Inflammatory macrophage treated with lipopolysaccharide for 1 hour (primary cell): ENCODE measurements around the gene PPCDC.

Source experiments
- DNase-seq, 2 donors: peaks; one replicate each; pipeline ENCODE4 v3.0.0-alpha.2; 2020 to 2022

The PPCDC gene, protein sequence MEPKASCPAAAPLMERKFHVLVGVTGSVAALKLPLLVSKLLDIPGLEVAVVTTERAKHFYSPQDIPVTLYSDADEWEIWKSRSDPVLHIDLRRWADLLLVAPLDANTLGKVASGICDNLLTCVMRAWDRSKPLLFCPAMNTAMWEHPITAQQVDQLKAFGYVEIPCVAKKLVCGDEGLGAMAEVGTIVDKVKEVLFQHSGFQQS

DNA sequence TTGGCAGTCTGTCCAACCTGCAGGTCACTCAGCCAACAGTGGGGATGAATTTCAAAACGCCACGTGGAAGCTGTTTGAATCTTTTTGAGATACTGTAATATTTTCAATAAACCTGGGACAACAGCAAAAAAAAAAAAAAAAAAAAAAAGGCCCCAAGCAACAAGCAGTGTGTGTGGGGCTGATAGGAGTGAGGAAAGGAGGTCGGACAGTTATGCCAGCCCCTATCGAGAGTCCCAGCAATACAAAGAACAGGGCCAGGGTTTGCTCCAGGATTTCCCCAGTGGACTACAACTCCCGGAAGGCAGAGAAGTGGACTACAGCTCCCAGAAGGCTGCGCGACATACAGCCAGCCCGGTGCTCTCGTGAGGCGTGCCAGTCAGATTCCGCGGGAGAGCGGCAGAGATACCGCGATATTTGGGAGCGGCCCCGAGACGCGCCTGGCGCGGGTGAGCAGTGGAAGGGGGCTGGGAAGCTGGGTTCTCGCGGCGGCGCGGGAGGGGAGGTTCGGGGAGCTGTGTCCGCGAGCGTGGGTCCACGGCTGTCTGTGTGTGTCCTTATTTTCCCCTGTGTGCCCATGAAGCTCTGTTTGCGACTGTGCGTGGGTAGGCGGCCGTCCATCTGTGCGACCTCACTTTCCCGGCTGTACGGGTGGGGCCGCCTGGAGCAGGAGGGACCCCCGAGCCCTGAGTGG lies at the start of gene PPCDC:
TSS of gene PPCDC (plus strand) at position 410 of the 691 bp plus-strand sequence. CDS start 4,729 bp downstream, outside the sequence.
- DNase-seq: peak; percentile 94 to 98

- DNase-seq: no peak
These were observed 47.2 kb upstream of the PPCDC start for GRCh38 chr15:74976159-74976558.

DNA sequence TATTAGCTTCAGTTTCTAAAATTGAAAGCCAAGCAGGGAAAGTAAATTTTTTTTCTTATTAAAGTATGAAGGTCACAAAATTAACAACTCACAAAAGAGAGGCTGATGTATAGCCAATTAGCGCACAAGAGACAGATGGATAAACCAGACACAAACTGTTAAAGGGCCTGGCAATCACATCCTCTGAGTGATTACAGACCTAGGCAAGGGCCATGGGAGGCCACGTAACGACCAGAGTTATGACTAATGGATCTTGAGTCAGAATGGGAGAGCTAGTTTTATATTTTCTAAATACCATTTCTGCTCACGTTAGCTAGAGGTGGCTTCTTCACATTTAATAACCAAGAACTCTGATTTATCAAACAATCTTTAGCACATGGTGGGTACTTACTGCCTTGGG lies 45.8 kb upstream of the PPCDC start:
- DNase-seq: no peak

- no peak for DNase-seq
These were observed 45.3 kb upstream of the PPCDC start for GRCh38 chr15:74978077-74978476.

DNA sequence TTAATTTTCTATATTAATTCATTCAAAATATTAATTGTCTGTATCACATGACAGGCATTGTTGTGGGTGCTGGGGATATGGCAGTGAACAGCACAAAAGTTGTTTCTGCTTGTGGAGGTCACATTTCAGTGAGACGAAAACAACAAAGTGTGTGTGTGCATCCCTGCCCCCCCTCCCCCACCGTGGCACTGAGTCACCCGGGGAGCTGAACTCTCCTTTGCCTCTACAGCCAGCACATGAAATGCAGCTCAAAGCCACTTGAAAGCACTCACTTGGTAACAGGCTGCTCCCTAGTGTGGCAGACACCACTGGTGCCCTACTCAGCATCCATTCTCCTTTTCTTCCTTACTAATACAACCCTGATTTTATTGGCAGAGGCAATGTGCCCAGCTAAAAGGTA lies 44.9 kb upstream of the PPCDC start:
- DNase-seq: no peak

DNA sequence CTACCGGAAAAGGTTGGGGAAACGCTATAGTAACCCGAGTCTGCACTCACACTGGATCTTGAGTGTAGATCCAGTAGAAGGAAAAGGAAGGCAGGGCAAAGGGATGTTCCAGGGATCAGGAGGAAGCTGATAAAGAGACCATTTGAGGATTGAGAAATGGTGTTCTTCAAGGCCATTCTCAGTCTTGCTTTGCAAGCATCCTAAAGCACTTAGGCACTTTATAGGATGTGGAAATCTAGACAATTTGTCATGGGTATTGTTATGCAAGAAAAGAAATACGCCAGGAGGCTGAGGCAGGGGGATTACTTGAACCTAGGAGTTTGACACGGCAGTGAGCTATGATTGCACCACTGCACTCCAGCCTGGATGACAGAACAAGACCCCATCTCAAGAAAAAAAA lies 41.2 kb upstream of the PPCDC start:
- DNase-seq: peak; percentile 41 to 77

DNA sequence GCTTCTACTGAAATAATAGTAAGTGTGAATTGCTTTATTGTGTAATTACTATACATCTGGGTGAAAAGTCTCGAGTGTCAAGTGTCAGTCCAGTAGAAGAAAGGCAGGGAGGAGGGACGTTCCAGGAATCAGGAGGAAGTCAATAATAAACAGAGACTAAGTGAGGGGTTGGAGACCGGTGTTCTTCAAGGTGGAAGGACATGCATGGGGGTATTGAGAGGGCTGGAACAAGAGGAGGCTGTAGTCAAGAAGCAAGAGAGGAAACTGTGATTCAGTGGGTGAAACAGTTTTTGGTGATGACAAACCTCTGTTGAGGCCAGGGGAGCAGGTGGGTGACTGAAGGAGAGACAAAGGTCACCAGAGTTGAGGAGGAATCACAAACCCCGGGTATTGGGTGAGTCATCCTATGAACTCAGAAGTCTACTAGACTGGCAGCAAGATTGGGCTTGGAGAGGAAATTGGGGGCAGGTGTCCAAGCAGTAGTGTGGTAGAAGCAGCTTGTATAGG lies 39.6 kb upstream of the PPCDC start:
- peak; percentile 49 to 76 for DNase-seq

DNA sequence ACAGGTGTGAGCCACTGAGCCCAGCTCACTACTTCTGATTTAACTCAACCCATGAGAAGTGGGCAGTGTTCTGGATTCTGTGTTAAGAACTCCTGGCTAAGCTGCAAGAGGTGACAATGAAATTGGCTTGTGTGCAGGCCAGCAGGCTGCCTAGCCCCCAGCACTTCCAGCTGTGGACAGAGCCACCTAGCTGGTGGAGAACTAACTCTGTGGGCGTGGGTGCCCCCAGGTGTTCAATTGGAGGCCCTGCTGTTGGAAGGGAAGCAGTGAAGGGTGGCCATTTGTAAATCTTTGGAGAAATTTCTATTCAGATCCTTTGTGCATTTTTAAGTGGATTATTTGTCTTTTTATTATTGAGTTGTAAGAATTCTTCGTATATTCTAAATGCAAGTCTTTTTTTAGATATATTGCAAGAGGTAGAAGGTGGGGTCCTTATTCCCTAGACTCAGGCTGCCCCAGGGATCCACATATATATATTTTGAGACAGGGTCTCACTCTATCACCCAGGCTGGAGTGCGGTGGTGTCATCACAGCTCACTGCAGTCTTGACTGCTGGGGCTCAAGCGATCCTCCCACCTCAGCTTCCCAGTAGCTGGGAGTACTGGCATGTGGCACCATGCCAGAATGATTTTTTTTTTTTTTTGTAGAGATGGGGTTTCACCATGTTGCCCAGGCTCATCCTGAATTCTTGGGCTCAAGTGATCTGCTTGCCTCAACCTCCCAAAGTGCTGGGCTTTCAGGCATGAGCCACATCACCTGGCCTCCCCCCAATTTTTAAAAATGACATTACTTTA lies 35.2 kb upstream of the PPCDC start:
- no peak for DNase-seq

DNA sequence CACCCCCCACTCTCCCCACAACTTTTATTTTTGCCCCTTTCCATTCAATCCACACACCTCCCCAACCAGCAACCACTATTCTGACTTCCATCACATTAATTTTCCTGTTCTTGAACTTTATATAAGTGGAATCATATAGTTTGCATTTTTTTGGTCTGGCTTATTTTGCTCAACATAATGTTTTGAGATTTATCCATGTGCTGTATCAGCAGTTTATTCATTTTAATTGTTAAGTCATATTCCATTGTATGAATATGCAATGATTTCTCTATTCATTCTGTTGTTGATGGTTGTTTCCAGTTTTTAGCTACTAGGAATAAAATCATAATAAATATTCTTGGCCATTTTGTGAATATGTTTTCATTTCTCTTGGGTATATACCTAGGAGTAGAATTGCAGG lies 33.9 kb upstream of the PPCDC start:
- DNase-seq: no peak

DNA sequence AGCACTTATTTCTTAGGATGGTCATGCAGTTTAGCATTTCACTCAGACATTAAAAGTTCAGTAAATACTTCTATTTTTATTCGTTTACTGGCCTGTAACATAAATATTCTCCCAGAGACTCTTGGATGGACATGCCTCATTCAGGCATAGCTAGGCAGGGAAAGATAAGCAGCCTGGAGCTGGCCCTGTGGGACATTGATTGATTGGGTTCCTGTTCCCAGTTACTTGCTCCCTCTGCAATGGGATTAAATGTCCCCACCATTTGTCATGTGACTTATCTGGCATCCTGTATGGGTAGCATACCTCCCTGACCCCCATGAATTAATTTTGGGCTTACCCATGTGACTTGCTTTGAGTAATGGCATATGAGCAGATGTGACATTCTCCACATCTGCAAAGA lies 30.8 kb upstream of the PPCDC start:
- no peak for DNase-seq

- no peak for DNase-seq
These were observed 29.2 kb upstream of the PPCDC start for GRCh38 chr15:74994236-74994635.

GRCh38 chr15:74994685-74995084 lies 28.7 kb upstream of the PPCDC start:
- DNase-seq: no peak

DNA sequence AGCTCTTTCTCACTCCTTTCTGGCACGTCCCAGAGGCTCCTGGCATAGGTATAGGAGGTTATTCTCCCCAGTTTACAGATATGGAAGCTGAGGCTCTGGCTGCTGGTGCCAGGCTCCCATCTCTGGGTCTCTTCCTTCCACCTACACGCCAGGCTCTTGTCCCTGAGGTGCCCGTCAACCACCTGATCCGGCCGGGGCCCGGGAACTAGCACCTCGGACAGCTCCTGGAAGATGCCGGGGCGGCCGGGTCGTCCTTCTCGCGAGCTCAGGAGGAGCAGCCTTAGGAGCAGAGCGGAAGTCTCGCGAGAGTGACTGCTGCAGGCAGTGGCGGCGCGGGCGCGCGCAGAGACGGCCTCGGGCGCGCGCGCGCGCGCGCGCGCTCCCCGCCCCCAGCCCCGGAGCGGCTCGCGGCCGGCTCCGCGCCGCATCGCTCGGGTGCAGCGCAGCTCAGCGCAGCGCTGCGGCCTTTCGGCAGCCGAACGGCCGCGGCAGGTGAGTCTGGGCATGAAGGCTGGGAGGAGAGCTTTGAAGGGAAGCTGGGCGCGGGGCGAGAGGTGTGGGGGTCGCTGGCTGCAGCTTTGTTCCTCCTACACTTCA lies 28.1 kb upstream of the PPCDC start, which contains the start of gene SCAMP5:
TSS of gene SCAMP5 (plus strand) at position 382 of the 597 bp plus-strand sequence. CDS start 16,277 bp downstream, outside the sequence.
- DNase-seq: peak; percentile 82 to 91

- DNase-seq: no peak
These were observed 27.3 kb upstream of the PPCDC start for GRCh38 chr15:74995779-74996765.

DNA sequence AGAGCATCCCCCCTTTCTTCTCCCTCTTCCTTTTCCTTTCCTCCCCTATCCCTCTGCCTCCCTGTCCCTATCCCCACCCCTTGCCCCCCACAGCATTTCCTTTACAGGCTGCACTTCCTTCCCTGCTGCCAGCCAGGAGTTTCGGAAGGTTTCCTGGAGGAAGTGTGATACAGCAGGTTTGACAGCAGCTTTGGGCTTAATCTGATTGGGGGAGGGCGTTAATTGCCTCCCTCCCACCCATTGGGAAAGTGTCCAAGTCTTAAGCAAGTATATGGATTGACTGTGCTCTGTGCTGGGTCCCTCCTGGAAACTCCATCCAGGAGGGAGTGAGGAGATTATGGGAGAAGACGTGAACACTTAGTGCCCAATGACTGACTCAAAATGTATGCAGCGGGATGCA lies 26.2 kb upstream of the PPCDC start:
- no peak for DNase-seq

GRCh38 chr15:74997543-74997942 lies 25.8 kb upstream of the PPCDC start:
- no peak for DNase-seq

GRCh38 chr15:75001310-75001709 lies 22.1 kb upstream of the PPCDC start:
- no peak for DNase-seq

DNA sequence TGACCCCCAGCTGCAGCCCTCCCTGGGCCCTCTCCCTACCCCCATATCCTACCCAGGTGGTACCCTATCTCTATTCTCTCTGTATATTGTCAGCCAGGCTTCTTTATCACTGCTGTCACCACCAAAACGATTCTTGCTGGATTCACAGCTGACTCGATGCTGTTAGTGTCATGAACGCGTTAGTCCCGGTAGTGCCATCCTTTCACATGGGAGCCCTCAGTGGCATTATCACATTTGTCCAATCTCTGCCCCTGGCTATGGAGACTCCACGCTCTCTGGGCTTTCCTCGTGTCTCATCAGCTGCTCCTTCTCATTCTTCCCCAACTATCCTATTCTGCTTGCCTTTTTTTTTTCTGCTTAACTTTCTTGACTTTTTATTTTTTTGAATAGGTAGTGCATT lies 21.0 kb upstream of the PPCDC start:
- DNase-seq: no peak

DNA sequence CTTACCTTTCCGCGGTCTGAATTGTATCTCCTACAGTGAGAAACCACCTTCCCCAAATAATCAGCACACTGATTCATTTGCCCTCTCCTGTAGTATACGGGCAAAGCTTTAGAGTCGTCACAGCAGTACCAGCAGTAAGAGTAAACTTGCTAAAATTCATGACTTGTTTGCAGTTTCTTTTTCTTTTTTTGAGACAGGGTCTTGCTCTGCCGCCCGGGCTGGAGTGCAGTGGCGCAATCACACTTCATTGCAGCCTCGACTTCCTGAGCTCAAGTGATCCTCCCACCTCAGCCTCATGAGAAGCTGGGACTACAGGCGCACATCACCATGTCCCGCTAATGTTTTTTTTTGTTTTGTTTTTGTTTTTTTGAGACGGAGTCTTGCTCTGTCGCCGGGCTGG lies 16.2 kb upstream of the PPCDC start:
- no peak for DNase-seq

- DNase-seq: peak; percentile 30 to 49
These were observed 15.2 kb upstream of the PPCDC start for GRCh38 chr15:75008221-75008625.

DNA sequence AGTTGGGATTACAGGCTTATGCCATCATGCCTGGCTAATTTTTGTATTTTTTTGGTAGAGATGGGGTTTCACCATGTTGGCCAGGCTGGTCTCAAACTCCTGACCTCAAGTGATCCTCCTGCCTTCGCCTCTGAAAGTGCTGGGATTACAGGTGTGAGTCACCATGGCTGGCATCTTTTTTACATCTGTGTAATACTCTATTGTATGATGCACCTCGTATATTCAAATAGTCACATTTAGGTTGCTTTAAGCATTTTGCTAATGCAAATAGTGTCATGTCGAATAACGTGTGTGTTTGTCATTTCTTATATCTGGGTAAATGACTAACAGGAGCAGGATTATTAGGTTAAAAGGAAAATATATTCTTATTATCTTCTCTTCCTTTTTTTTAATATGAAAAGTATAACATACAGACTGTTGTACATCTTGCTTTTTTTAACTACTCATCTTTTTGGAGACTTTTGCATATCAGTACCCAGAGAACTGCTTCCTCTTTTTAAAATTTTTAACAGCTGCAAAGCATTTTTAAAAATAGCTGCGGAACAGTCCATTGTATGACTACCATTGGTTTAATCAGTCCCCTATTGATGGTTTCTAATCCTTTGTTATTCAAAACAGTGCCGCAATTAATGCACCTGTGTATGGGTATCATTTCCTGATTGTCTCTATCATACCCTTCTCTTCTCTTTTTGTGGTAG lies 14.6 kb upstream of the PPCDC start:
- DNase-seq: peak; percentile 25 to 40
